Heart left ventricle (tissue), 13 donors: Measurements from ENCODE around the gene LGALS7.

Experiments used
- CTCF ChIP-seq, 12 donors: fragments of 200-600 bp; sonication (generic) in 4 of 12; IDR thresholded peaks; one replicate each; pipeline versions ENCODE4 v1.5.0 to v1.8.0; 2018 to 2022; ENCODE audit warnings: antibody characterized with exemption in 12 of 12, mild to moderate bottlenecking in 5 of 12
- POLR2A ChIP-seq, 2 donors: fragments of 450-650 bp; IDR thresholded peaks; one replicate each; pipeline ENCODE4 v1.6.1; 2017; ENCODE audit warnings: antibody characterized with exemption in 2 of 2, mild to moderate bottlenecking in 2 of 2, moderate library complexity in 2 of 2
- donor health status: ischemic (EF 13 %, LVEDD 7.1; RV severe dilation, severe dysfunction).
- donor health status: DM: no; HTN: yes; CAD: no.
- donor health status: DM: no; HTN: no; CAD: no.
- donor health status: ischemic (EF 25% LVEDD 6.9; RV normal size, moderate dysfunction).
- donor health status: ischemic (EF 25% LVEDD 5.7; RV mildly dilated, moderate dysfunction).
- donor health status: ischemic (EF 35%, LVEDD 5.7; RV mildly dilated, moderate dysfunction).
- donor health status: nonischemic (EF 11% LVEDD 7.7; RV severe dilation, severe dysfunction).
- donor health status: DM: yes; HTN: yes; CAD: no.
- donor health status: PGD.
- donor health status: ischemic (EF 29% LVEDD 5.4; RV normal size, mild dysfunction).
- donor health status: nonischemic (EF 23%, LVEDD 6.1; RV moderate dilation, normal function).

- TF ChIP-seq POLR2A (IDR thresholded peaks at IDR 0.05) (no peak), CTCF (IDR thresholded peaks at IDR 0.05) (no peak)
Measured at GRCh38 chr19:38773469-38774177, at the start of gene LGALS7.
